IPS-15b (cell line): ENCODE measurements around the gene PROK1.

Experiments
- H3K27me3 ChIP-seq: one replicate; pipeline ENCODE4 v1.6.1; 2013; ENCODE audit warnings: low read length; ENCODE audit not compliant: control insufficient read depth, insufficient read depth
- H3K36me3 ChIP-seq: one replicate; pipeline ENCODE4 v1.6.1; 2013; ENCODE audit warnings: low read length; ENCODE audit not compliant: control insufficient read depth, insufficient read depth
- H3K4me1 ChIP-seq: one replicate; pipeline ENCODE4 v1.6.1; 2013; ENCODE audit warnings: mild to moderate bottlenecking, low read length; ENCODE audit not compliant: control insufficient read depth, insufficient read depth
- H3K4me3 ChIP-seq: one replicate; pipeline ENCODE4 v1.5.1; 2013; ENCODE audit warnings: low read depth, low read length
- H3K9ac ChIP-seq: one replicate; pipeline ENCODE4 v1.6.1; 2013; ENCODE audit warnings: low read depth, mild to moderate bottlenecking, low read length
- H3K9me3 ChIP-seq: one replicate; pipeline ENCODE4 v1.6.1; 2013; ENCODE audit warnings: mild to moderate bottlenecking, low read length; ENCODE audit not compliant: control insufficient read depth, insufficient read depth

PROK1 gene

DNA sequence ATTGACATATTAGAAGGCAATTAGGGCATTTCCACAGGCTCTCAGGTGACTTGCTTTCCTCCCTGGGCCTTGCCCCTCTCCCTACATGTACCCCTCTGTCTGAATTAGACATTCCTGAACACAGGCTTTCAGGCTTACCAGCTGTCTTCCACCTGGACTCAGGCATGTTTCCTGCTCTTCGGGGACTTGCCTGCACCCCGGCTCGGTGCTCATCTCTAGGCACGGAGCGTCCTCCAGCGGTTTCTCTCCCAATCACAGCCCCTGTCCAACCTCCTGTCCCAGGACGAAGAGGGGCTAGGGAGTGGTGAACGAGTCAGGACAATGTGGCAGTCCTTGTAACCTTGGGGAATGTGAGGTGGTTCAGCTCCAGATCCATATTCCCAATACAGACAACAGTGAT, 4.2 kb downstream of the PROK1 start:
- Histone ChIP-seq H3K36me3 (no peaks in the 10 kb centered on the region), H3K9me3 (no peaks in the 10 kb centered on the region), H3K9ac (no peak overlapping the region), H3K4me1 (peaks cover 7% of the 10 kb centered on the region), H3K27me3 (no peaks in the 10 kb centered on the region), H3K4me3 (no peak overlapping the region)

GRCh38 chr1:110457206-110457605, 6.3 kb downstream of the PROK1 start:
- no peak overlapping the region for H3K4me3 ChIP-seq
- H3K36me3 ChIP-seq: no peaks in the 10 kb centered on the region
- H3K9ac ChIP-seq: no peak overlapping the region
- no peaks in the 10 kb centered on the region for H3K9me3 ChIP-seq
- H3K27me3 ChIP-seq: no peaks in the 10 kb centered on the region
- peaks cover 5% of the 10 kb centered on the region for H3K4me1 ChIP-seq

DNA sequence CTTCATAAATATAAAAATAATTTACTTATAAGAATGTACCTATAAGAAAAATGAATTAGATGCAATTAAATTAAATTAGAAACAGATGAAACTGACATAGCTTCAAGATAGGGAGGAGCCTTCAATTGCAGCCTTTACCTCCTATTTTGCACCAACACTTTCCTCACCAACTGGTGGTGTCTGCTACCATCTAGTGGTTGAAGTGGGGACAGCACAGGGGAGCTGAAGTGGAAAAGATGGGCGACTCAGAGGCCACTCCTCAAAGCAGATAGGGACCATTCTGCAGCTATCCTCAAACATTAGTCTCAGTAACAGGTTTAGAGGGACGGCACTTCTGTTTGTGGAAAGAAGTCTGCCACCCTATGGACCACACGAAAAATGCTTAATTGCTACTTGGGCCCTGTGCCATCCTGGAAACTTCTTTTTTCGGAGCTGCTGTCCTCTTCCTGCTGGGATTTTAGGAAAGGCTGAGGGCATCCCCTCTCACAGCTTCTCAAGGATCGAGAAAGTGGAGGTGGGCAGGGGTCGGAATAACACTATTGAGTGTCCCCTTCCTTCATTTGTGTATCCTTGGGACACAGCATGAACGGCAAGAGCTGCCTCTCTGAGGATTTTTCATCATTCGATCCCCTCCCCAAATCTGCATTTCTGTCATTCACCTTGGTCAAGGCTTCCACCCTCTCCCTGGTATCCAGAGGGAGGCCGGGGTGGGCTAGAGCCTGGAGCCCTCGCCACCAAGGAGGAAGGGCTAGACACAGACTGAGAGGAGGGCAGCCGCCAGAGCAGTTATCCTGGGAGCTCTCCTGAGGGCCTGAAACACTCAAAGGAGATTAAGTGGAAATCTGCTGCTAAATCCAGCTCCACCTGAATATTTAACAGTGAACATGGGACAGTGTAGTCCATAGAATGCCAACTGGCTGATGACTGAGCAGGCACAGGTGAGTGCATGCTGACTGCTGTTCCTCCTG, 9.6 kb downstream of the PROK1 start:
- no peaks in the 10 kb centered on the region for H3K36me3 ChIP-seq
- H3K9ac ChIP-seq: no peak overlapping the region
- H3K27me3 ChIP-seq: no peaks in the 10 kb centered on the region
- H3K4me3 ChIP-seq: no peak overlapping the region
- H3K4me1 ChIP-seq: no peaks in the 10 kb centered on the region
- H3K9me3 ChIP-seq: no peaks in the 10 kb centered on the region

GRCh38 chr1:110462093-110462492, 11.1 kb downstream of the PROK1 start:
- Histone ChIP-seq H3K4me3 (no peak overlapping the region), H3K27me3 (no peaks in the 10 kb centered on the region), H3K9me3 (no peaks in the 10 kb centered on the region), H3K4me1 (no peaks in the 10 kb centered on the region), H3K36me3 (no peaks in the 10 kb centered on the region), H3K9ac (no peak overlapping the region)

DNA sequence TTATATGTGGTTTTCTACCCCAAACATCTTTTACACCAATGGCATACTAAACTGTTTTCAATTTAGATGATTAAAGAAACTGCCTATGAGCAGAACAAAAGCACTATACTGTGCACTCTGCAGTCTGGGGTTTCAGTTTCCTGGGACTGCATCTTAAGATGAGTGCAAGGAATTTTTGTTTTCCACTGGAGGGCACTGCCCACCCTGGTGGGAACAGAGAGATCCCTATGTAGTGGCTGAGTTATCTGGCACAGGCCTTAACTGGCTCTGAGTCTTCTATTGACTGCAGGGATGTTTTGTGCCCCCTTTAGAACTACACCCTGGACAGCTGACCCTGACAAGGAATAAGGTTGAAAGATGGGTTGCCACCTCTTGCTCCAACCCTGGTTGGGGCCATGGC, 12.0 kb downstream of the PROK1 start:
- H3K4me1 ChIP-seq: no peaks in the 10 kb centered on the region
- no peaks in the 10 kb centered on the region for H3K27me3 ChIP-seq
- no peaks in the 10 kb centered on the region for H3K36me3 ChIP-seq
- no peaks in the 10 kb centered on the region for H3K9me3 ChIP-seq
- no peak overlapping the region for H3K9ac ChIP-seq
- H3K4me3 ChIP-seq: no peak overlapping the region

GRCh38 chr1:110463725-110464124, 12.8 kb downstream of the PROK1 start:
- Histone ChIP-seq H3K27me3 (no peaks in the 10 kb centered on the region), H3K4me1 (no peaks in the 10 kb centered on the region), H3K9me3 (no peaks in the 10 kb centered on the region), H3K9ac (no peak overlapping the region), H3K36me3 (no peaks in the 10 kb centered on the region), H3K4me3 (no peak overlapping the region)

DNA sequence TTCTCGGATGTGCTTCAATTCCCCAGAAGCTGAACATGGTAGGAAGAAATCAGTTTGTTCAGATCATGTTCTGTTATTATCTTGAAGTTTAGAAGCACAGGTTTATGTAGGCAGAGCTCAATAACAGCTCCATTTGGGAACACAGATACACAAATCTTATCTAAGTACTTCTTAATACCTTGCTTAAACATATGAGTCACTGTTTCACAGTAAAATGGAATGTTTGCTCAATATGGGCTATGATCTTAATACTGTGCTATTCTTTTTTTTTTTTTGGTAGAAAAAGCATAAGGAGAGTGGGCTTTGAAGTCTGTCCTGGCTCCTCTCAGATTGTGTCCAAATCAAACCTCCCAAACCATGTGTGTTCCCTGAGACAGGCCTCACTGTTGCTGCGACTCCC, 13.4 kb downstream of the PROK1 start:
- no peaks in the 10 kb centered on the region for H3K9me3 ChIP-seq
- no peak overlapping the region for H3K9ac ChIP-seq
- H3K27me3 ChIP-seq: no peaks in the 10 kb centered on the region
- H3K36me3 ChIP-seq: no peaks in the 10 kb centered on the region
- no peaks in the 10 kb centered on the region for H3K4me1 ChIP-seq
- no peak overlapping the region for H3K4me3 ChIP-seq

DNA sequence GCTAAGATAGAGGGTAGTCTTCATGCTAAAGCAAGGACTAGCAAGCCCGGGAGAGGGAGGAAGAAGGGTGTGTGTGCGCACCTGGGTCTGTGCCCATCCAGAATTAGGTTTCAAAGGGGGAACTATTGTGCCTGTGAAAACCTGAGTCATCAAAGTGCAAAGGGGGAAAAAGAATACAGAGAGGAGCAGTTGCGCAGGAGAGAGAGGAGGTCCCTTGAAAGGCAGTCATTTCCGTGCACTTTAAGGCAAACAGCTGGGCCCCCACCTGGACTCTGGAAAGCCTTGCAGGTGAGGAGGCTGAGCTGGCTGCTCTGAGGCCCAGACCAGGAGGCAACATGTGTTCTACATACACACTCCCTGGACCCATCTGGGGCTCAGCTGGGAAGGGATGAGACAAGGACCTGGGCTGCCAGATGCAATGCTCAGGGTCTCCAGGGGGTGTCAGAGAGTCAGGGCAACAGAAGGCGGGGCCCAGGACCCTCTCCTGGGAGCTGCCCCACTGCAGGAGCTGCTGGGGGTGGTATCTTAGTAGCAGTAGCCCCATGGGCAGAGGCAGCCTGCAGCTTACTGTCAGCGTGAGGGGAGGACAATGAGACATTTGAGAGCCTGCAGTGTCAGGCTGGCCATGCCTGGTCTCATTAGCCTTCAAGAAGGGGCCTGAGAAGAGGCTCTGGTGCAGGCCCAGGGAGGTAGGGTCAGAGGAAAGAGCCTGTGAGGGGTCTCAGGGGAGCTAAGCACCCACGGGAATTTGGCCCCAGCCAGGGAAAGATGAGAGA, 14.3 kb downstream of the PROK1 start:
- no peak overlapping the region for H3K9ac ChIP-seq
- no peak overlapping the region for H3K4me3 ChIP-seq
- H3K9me3 ChIP-seq: no peaks in the 10 kb centered on the region
- no peaks in the 10 kb centered on the region for H3K27me3 ChIP-seq
- H3K36me3 ChIP-seq: no peaks in the 10 kb centered on the region
- no peaks in the 10 kb centered on the region for H3K4me1 ChIP-seq

DNA sequence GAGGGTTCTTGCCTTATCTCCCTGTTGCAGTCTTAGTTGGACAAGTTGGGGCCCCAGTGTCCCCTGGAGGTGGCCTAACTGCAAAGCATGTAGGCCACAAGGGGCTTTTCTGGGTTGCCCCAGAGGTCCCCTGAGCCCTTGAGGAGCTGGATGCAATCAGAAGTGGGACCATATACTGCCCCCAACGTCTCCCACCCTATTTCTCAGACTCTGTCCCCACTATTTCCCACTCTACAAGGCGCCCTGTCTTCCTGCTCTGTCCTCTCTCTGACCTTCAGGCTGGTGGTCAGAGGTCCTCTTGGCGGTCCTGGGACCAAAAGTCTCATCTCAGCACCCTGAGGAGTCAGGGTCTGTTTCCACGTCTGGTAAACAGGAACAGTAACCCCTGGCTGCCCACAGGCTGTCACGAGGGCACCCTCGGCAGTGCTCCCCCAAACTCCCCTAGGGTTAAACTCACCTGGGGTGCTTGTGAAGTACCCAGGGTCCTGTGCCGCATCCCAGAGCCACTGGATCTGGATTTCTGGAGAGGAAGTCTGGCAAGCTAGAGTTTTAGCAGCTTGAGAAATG, 14.9 kb downstream of the PROK1 start:
- H3K9me3 ChIP-seq: no peaks in the 10 kb centered on the region
- H3K9ac ChIP-seq: no peak overlapping the region
- no peaks in the 10 kb centered on the region for H3K36me3 ChIP-seq
- no peaks in the 10 kb centered on the region for H3K27me3 ChIP-seq
- H3K4me3 ChIP-seq: no peak overlapping the region
- H3K4me1 ChIP-seq: no peaks in the 10 kb centered on the region

GRCh38 chr1:110466646-110467280, 15.8 kb downstream of the PROK1 start:
- H3K9ac ChIP-seq: no peak overlapping the region
- no peaks in the 10 kb centered on the region for H3K27me3 ChIP-seq
- no peaks in the 10 kb centered on the region for H3K4me1 ChIP-seq
- no peaks in the 10 kb centered on the region for H3K9me3 ChIP-seq
- no peaks in the 10 kb centered on the region for H3K36me3 ChIP-seq
- H3K4me3 ChIP-seq: no peak overlapping the region

DNA sequence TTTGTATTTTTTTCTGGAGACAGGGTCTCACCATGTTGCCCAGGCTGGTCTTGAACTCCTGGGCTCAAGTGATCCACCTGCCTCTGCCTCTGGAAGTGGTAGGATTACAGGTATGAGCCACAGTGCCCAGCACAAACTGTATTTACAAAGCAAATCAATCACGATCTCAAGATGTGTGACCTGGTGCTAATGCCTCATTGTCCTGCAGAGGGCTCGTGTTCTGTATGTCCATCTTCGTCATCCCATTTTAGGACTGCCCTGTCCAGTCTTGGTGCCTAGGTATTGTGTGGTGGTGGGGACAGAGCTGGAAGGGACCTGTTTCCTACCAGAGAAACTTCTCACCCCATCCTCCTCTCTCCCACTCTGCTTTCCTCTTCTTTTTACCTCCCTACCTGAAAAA, 20.2 kb downstream of the PROK1 start:
- no peak overlapping the region for H3K9ac ChIP-seq
- H3K9me3 ChIP-seq: no peaks in the 10 kb centered on the region
- no peaks in the 10 kb centered on the region for H3K4me1 ChIP-seq
- no peaks in the 10 kb centered on the region for H3K27me3 ChIP-seq
- H3K4me3 ChIP-seq: no peak overlapping the region
- no peaks in the 10 kb centered on the region for H3K36me3 ChIP-seq
